T-helper 2 cell treated with Interferon-gamma antibody and Interleukin-4, amounts not matched to agents 100 ng/mL and 5 ng/mL, for 36 hours (primary cell): ENCODE results near the gene CEP290. TPM values are rescaled to one million over a fixed set of nuclear protein-coding genes. Genes with fewer than 3 reads are reported as not detected.
"Not testable (repeated sequence)": the region's sequence is repeated elsewhere in the genome, so short reads cannot be mapped to it uniquely, and the experiment has no call there.

Experiments
- intact Hi-C: fragments of 100-400 bp; cut with micrococcal nuclease; formaldehyde crosslinking; loops from one replicate; pipeline ENCODE4 v1.15.1; 2023
- total RNA-seq: library from RNA; stranded (reverse); gene quantifications from 2 replicates; pipeline ENCODE4 v1.2.3, GENCODE V29; 2022

The CEP290 gene
- total RNA-seq, 1 donor from 2014 or later = 10.1 TPM

DNA sequence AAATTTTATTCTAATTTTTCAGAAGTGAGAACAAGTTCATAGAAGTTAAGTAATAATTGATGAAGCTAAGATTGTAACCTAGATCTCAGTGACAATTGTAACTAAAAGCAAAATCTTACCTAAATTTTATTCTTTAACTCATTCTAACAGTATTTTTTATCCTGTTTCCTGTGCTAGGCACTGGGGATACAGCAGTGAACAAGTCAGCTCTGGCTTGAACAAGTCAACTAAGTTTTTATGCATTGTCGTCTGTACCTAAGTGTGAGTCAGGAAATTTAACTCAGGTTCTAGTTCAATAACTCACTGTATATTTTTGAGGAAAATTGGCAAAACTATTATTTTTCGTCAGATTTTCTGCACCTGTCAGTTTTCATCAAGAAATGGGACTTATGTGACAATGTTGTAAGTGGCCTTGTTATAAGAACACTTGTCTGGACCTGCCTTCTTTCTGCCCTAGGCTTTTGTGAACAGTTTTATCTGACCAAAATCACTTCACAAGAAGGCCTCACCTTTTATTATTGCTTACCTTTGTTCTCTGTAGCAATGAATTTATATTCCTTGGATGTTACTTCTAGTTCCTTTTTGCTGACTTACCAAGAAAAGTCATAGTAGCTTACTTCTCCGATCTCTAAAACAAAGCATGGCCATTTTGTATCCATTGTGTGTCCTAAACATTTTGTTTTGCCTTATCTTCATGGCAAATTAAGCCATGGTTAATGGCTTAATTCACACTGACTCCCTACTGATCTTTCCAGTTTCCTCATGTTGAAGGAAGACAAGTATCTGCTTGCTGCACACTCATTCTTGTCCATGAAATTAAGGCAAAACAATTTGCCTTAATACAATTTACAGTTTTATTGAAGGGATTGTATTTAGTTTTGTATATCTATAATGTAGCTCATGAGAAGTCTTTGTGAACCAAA, 2.9 kb upstream of the CEP290 start:
- intact Hi-C loops = loop anchor here (5.0 kb wide), 1 partner anchor 247 kb away; no protein-coding TSS in a partner anchor

GRCh38 chr12:88144037-88144436, 2.1 kb upstream of the CEP290 start:
- intact Hi-C loops = loop anchor here (5.0 kb wide), 1 partner anchor 248 kb away; no protein-coding TSS in a partner anchor

- intact Hi-C loops = loop anchor here (1.0 to 5.0 kb wide), 5 partner anchors 107 to 1387 kb away; partner anchors contain the start of gene DUSP6
Measured at GRCh38 chr12:88142610-88142991, 713 bp upstream of the CEP290 start.

- intact Hi-C loops = loop anchor here (5.0 kb wide), 1 partner anchor 251 kb away; no protein-coding TSS in a partner anchor
Measured at GRCh38 chr12:88141425-88141773, 489 bp downstream of the CEP290 start.

GRCh38 chr12:88139711-88140110, 2.2 kb downstream of the CEP290 start:
- intact Hi-C loops = loop anchor here (5.0 kb wide), 1 partner anchor 253 kb away; no protein-coding TSS in a partner anchor

- intact Hi-C loops = not testable (repeated sequence)
Measured at GRCh38 chr12:88133181-88133580, 8.7 kb downstream of the CEP290 start.

GRCh38 chr12:88132392-88132791, 9.5 kb downstream of the CEP290 start:
- intact Hi-C loops = no loop called here

GRCh38 chr12:88127855-88128254, 14.0 kb downstream of the CEP290 start:
- intact Hi-C loops = no loop called here

- intact Hi-C loops = no loop called here
Measured at GRCh38 chr12:88127099-88127498, 14.8 kb downstream of the CEP290 start.

DNA sequence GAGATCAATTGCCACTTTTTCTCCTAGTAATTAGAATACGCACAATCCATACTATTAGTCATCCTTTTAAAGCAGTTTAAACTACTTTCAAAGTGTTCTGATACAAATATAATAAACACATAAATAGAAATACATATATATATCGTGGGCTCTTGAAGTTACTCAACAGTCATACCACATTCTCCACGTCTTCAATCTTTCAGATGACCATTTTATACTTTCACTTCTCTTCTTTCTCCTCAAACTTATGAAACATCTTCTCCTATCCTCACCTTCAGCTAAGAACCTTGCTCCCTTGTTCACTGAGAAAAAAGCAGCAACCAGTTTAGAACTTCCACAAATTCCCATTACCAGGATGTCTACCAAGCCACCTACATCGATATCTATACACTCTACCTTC, 19.2 kb downstream of the CEP290 start:
- intact Hi-C loops = no loop called here

- intact Hi-C loops = loop anchor here (5.0 to 10.0 kb wide), 3 partner anchors 278 to 1411 kb away; partner anchors contain the start of genes GALNT4 and POC1B
Measured at GRCh38 chr12:88113871-88114270, 28.0 kb downstream of the CEP290 start.

- intact Hi-C loops = loop anchor here (5.0 to 10.0 kb wide), 3 partner anchors 281 to 1414 kb away; partner anchors contain the start of genes GALNT4 and POC1B
Measured at GRCh38 chr12:88111074-88111652, 30.7 kb downstream of the CEP290 start.

GRCh38 chr12:88108021-88108420, 33.9 kb downstream of the CEP290 start:
- intact Hi-C loops = no loop called here

DNA sequence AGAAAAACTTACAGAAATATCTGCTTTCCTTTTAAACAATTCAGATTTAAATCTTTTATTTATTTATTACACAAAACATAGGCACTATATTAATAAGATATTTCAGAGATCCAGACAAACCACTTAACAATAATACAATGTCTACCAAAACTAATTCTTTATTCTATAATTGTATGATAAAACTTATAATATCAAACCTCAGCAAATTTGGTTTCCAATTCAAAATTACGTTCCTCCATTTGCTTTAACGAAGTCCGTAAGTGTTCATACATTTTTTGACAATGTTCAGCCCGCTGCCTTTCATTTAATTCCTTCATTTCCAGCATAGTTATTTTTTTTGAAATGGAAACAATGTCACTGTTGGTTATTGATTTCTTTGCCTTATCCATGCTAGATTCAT, 48.3 kb downstream of the CEP290 start:
- intact Hi-C loops = no loop called here

- intact Hi-C loops = no loop called here
Measured at GRCh38 chr12:88092771-88093170, 49.1 kb downstream of the CEP290 start.

- intact Hi-C loops = no loop called here
Measured at GRCh38 chr12:88084210-88084609, 57.7 kb downstream of the CEP290 start.

DNA sequence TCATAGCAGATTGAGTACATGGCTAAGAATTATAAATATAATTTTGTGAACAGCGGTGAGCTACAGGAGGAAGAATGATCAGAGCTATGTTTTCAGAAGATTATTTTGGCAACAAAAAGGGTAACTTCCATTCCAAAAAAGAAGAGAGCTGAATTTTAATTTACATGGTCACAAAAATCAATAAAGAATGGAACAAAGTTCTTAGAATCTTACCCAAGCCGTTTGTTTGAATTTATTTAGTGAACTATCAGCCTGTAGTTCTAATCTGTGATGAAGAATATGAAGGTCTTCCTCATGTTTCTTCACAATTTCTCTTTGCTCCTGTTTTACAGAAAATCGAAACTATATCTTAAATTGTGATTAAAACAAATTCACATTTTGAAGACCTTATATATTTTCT, 58.3 kb downstream of the CEP290 start:
- intact Hi-C loops = no loop called here

DNA sequence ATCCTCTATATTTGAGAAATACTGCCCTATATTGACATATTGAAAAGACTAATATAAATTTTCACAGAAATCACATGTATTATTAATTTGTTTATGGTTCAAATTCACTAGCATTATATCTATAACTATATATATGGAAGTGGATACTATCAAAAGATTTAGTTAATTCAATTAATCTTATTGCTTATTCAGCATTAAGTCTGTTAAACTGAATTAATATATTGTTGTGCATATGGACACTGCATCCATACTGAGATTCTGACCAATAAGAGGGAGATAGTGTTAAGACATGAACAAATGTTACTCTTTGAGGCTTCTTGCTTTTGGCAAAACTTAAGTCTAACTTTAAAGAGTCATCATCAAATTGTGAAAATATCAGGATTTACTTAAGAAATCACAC, 60.6 kb downstream of the CEP290 start:
- intact Hi-C loops = no loop called here

DNA sequence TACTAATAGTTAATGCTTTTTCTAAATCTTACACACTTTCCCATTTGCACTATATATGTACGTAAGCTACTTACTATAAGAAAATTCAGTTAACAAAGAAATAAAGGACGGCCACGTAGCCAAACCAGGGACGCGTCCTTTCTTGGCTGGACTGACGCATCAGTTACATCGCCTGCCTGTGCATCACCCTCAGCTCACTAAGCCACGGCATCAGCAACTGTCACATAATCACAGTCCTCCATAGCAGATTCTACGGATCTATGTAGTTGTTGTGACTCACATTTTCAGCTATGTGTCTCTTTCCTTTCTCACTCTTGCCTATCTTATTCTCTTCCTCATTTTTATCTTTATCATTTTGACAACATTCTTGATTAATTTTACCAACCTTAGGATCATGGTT, 74.6 kb downstream of the CEP290 start:
- intact Hi-C loops = no loop called here

DNA sequence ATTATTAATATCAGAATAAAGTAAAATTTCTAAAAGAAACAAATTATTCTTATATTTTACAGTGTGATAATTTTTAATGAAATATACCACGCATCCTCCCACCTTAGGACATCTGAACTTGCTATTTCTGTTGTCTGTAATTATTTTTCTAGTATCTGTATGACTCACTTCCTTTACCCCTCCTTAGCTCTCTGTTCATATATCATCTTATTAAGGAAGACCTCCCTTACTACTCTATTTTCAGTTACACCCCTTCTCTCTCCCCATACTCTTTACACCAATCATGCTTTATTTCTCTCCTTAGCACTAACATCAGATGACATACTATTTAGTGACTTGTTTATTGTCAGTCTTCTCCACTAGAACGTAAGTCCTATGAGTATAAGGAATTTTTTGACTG, 78.5 kb downstream of the CEP290 start:
- intact Hi-C loops = no loop called here

DNA sequence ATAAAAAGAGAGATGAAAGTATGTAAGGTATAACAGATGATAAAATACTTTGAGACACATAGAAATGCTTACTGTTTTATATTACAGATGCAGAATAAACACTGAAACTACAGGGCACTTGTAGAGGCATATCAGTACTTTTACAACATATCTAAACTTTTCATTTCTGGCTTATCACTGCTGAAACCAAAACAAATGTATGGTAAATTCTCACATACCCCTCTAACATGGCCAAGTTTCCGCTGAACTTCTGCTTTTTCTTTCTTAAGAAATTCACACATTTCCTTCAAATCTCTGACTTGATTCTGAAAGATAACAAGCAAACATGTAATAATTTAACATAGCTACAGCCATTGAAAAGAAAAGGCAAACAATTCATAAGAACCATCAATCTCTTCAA, 79.4 kb downstream of the CEP290 start:
- intact Hi-C loops = no loop called here

DNA sequence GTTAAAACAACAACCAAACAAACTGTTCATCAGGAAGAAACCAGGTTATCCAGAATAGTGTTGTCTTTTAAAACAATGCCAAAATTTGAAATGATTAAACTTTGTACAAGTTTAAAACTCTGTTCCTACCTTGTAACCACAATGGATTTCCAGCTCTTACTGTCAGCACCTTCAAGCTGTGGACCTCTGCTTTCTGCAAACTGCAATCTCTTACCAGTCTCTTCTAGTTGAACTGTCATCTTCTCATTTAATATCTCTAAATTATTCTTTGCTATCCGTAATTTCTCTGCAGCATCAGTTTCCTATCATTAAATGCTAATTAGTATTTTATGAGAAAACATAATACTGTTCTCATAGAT, 83.2 kb downstream of the CEP290 start:
- intact Hi-C loops = no loop called here
